Pancreas (tissue), 10 donors: Measurements from ENCODE around the gene ZMAT2. TPM values are rescaled to one million over a fixed set of nuclear protein-coding genes. Genes with fewer than 3 reads are reported as not detected.

Experiments
- ATAC-seq, 4 donors: fragments of 200-7000 bp; cut with Tn5 transposase; one replicate each; pipeline versions ENCODE4 v1.8.0 to v1.9.1; 2020; ENCODE audit warnings: mild to moderate bottlenecking in 4 of 4, moderate library complexity in 4 of 4
- DNase-seq, 6 donors: peaks; one replicate each; pipeline ENCODE4 v3.0.0-alpha.2; 2020
- FAIRE-seq: peaks from 2 replicates; lab custom pipeline; 2012; peaks lifted over from hg19 to GRCh38; lab: Jason Lieb, UNC
- H3K27ac ChIP-seq, 4 donors: fragments of 200-600 bp; sonication (generic); 1 replicate in 3 of 4; 2 replicates in 1 of 4; pipeline versions ENCODE4 v1.5.0 to v1.8.0; 2020
- H3K27me3 ChIP-seq, 4 donors: fragments of 200-600 bp; one replicate each; pipeline ENCODE4 v1.8.0; 2021
- H3K36me3 ChIP-seq, 3 donors: fragments of 200-600 bp; sonication (generic) in 1 of 3; one replicate each; pipeline versions ENCODE4 v1.5.0 to v1.8.0; 2020 to 2021
- H3K4me1 ChIP-seq, 3 donors: fragments of 200-600 bp; one replicate each; pipeline ENCODE4 v1.8.0; 2021
- H3K4me3 ChIP-seq, 4 donors: fragments of 200-600 bp; sonication (generic) in 2 of 4; one replicate each; pipeline versions ENCODE4 v1.5.0 to v1.8.0; 2020 to 2021
- H3K9me3 ChIP-seq, 4 donors: fragments of 200-600 bp; one replicate each; pipeline ENCODE4 v1.8.0; 2021
- CTCF ChIP-seq, 4 donors: fragments of 200-600 bp; sonication (generic) in 3 of 4; IDR thresholded peaks; one replicate each; pipeline versions ENCODE4 v1.5.0 to v1.8.0; 2021; ENCODE audit warnings: antibody characterized with exemption in 4 of 4
- WGBS, 2 donors: extraction: QIAGEN DNeasy Blood & Tissue Kit; methylation state at CpG; one replicate each; pipeline ENCODE4 v1.1.7; 2013; 5-methylcytosine and 5-hydroxymethylcytosine counted together
- intact Hi-C, 3 donors: fragments of 100-400 bp; cut with DNase I; formaldehyde crosslinking; loops; one replicate each; pipeline versions ENCODE4 v1.11.1 to v1.14.2; 2022
- polyA plus RNA-seq, 2 donors: library from polyadenylated mRNA; stranded (reverse); fragments of 200-250 nt; gene quantifications; one replicate each; pipeline ENCODE4 v1.2.3, GENCODE V29; 2013
- total RNA-seq, 6 donors: library from RNA; stranded (reverse); fragmentation: NEBNext Ultra II Directional in 4 of 6; extraction: Animal tissue kit (Norgen Biotek cat#: 25700) in 4 of 6; gene quantifications; one replicate each; pipeline versions ENCODE4 v1.2.1 to v1.2.4, GENCODE V29; 2021 to 2023
- donor health status: healthy with polysubstance abuse.
- donor health status: DM: no; HTN: no; CAD: no; lungs with moderate emphysema.
- donor health status: DM: no; HTN: no; CAD: no.
- donor health status: control.
- donor health status: control.
- donor health status: Bipolar disorder and iron deficiency.
- donor health status: DM: yes; HTN: yes; CAD: no.
- donor health status: DM: no; HTN: no; CAD: no.
- donor health status: DM: no; HTN: no; CAD: no.
- donor health status: DM: yes; HTN: yes; CAD: no.

The ZMAT2 gene
- total and polyA plus RNA-seq, 8 donors, result 10.5 to 42.9 (median 17.2) TPM

GRCh38 chr5:140671472-140672125 lies 28.6 kb upstream of the ZMAT2 start:
- Histone ChIP-seq H3K4me1 (peaks cover 0 to under 1% (median 0%) of the 10 kb centered on the region in 3 donors), H3K9me3 (no peaks in the 10 kb centered on the region), H3K4me3 (no peak overlapping the region), H3K27ac (no peak overlapping the region), H3K36me3 (peaks cover 0 to 48% (median 16%) of the 10 kb centered on the region in 3 donors), H3K27me3 (no peaks in the 10 kb centered on the region)
- WGBS, 2 donors, result 91 to 95% methylated on average over 6 of the region's 7 CpGs
- DNase-seq (no peak), FAIRE-seq (no peak), ATAC-seq (peak in 2 of 4 donors; percentile 10 to 14)
- intact Hi-C loops, result no loop called here
- TF ChIP-seq CTCF (IDR thresholded peaks at IDR 0.05), result no peak

- no peak for TF ChIP-seq CTCF (IDR thresholded peaks at IDR 0.05)
- 76 to 83% methylated on average over 69 to 70 of the region's 70 CpGs for WGBS, 2 donors
- intact Hi-C loops, result no loop called here
- Histone ChIP-seq H3K27me3 (no peaks in the 10 kb centered on the region), H3K36me3 (peaks cover 0 to 56% (median 19%) of the 10 kb centered on the region in 3 donors), H3K4me1 (no peaks in the 10 kb centered on the region), H3K9me3 (no peaks in the 10 kb centered on the region), H3K27ac (no peak overlapping the region), H3K4me3 (no peak overlapping the region)
- peak in 5 of 6 donors; percentile 31 to 82 (median 61) for DNase-seq
- no peak for FAIRE-seq
- peak in 2 of 4 donors; percentile 51 to 58 for ATAC-seq
Observed at GRCh38 chr5:140672455-140673186, 27.6 kb upstream of the ZMAT2 start.

GRCh38 chr5:140673187-140673976 lies 26.9 kb upstream of the ZMAT2 start, which contains the start of gene DND1:
DND1 (minus strand) TSS chr5:140673576; CDS start chr5:140673542, 34 bp downstream.
- H3K9me3 ChIP-seq, result no peaks in the 10 kb centered on the region
- no peak within 1 kb of the TSS for H3K27ac ChIP-seq
- WGBS, 2 donors, result 90 to 91% methylated on average over 39 to 45 of the region's 45 CpGs
- H3K4me1 ChIP-seq, result no peaks in the 10 kb centered on the region
- H3K36me3 ChIP-seq, result peaks cover 0 to 54% (median 18%) of the 10 kb centered on the region in 3 donors
- no peak for TF ChIP-seq CTCF (IDR thresholded peaks at IDR 0.05)
- no peaks in the 10 kb centered on the region for H3K27me3 ChIP-seq
- no peak within 1 kb of the TSS for H3K4me3 ChIP-seq
- intact Hi-C loops, result no loop called here
- no peak for FAIRE-seq
- ATAC-seq, result peak in 1 of 4 donors; percentile 6
- peak in 2 of 6 donors; percentile 46 to 82 for DNase-seq

- peaks cover 0 to 51% (median 14%) of the 10 kb centered on the region in 3 donors for H3K36me3 ChIP-seq
- intact Hi-C loops, result no loop called here
- H3K4me3 ChIP-seq, result no peak overlapping the region
- no peak for FAIRE-seq
- H3K4me1 ChIP-seq, result no peaks in the 10 kb centered on the region
- H3K27ac ChIP-seq, result no peak overlapping the region
- no peak for DNase-seq
- no peaks in the 10 kb centered on the region for H3K9me3 ChIP-seq
- WGBS, 2 donors, result 83 to 90% methylated on average over 2 of the region's 2 CpGs
- no peak for ATAC-seq
- H3K27me3 ChIP-seq, result no peaks in the 10 kb centered on the region
- no peak for TF ChIP-seq CTCF (IDR thresholded peaks at IDR 0.05)
Observed at GRCh38 chr5:140674211-140674610, 26.0 kb upstream of the ZMAT2 start.
